ENCODE results near the gene ADAMTS14.

DNA sequence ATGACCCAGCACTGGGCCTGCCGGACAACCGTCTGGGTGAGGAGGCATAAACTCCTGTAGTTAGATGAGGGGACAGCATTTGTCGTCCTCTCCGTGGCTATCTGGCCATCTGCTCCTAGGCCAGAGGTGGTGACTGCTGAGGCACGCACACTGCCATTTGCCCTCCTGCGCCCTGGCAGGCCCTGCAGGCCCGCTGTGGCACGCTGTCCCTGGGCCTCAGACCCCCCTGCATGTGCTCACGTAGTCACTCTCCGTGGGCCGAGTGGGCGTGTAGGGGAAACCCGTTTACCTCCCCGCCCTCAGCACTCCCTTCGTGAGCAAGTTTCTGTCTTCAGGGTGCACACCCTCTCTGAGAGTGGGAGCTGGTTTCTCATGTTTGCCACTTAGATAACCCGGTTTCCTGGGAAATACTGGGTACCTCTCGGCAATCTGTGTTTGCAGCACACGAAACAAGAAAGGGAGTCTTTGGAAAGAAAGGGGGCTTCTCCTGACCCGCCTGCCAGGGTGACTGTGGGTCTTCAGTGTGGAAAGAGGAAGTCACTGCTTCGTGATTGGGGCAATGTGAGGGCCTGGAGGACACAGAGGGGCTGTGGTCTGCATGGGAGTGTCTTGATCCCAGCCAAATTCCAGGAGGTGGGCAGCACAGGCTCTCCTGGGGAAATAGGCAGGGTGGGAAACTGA lies 10.8 kb downstream of the ADAMTS14 start:
- TF ChIP-seq OSR1 (CRISPR knock-in tag; IDR thresholded peaks at IDR 0.05) (no peak), ZFP3 (CRISPR knock-in tag; IDR thresholded peaks at IDR 0.05) (no peak), ISL1 (CRISPR knock-in tag; IDR thresholded peaks at IDR 0.05) (no peak)
- TF ChIP-seq, protein P1, sequence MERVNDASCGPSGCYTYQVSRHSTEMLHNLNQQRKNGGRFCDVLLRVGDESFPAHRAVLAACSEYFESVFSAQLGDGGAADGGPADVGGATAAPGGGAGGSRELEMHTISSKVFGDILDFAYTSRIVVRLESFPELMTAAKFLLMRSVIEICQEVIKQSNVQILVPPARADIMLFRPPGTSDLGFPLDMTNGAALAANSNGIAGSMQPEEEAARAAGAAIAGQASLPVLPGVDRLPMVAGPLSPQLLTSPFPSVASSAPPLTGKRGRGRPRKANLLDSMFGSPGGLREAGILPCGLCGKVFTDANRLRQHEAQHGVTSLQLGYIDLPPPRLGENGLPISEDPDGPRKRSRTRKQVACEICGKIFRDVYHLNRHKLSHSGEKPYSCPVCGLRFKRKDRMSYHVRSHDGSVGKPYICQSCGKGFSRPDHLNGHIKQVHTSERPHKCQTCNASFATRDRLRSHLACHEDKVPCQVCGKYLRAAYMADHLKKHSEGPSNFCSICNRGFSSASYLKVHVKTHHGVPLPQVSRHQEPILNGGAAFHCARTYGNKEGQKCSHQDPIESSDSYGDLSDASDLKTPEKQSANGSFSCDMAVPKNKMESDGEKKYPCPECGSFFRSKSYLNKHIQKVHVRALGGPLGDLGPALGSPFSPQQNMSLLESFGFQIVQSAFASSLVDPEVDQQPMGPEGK (CRISPR knock-in tag; IDR thresholded peaks at IDR 0.05; ENCODE audit: borderline replicate concordance) = no peak

Data from SK-N-SH treated with all-trans-retinoic acid at 6 μM for 48 hours (cell line).